AG10803 (cell line): ENCODE measurements around the gene ABL1.

ENCODE experiments used
- DNase-seq: peaks from one replicate; pipeline ENCODE4 v3.0.0; 2010; ENCODE audit warnings: low read depth
- H3K4me3 ChIP-seq: 2 replicates; pipeline ENCODE4 v1.5.1; 2011; ENCODE audit warnings: mild to moderate bottlenecking, low read length, control low read depth
- CTCF ChIP-seq: conservative IDR thresholded peaks from 2 replicates; pipeline ENCODE4 v1.5.1; 2011; ENCODE audit warnings: mild to moderate bottlenecking, low read length, control low read depth, inconsistent platforms

Gene ABL1

GRCh38 chr9:130862747-130863146 is 27.7 kb downstream of the ABL1 start:
- no peak for DNase-seq
- TF ChIP-seq CTCF, result no peak
- no peak overlapping the region for H3K4me3 ChIP-seq

GRCh38 chr9:130864541-130864940 is 29.5 kb downstream of the ABL1 start:
- no peak for DNase-seq
- no peak for TF ChIP-seq CTCF

GRCh38 chr9:130865921-130866320 is 30.9 kb downstream of the ABL1 start:
- no peak for TF ChIP-seq CTCF
- H3K4me3 ChIP-seq, result no peak overlapping the region
- DNase-seq, result no peak

More at GRCh38 chr9:130864541-130864940, 29.5 kb downstream of the ABL1 start:
- no peak overlapping the region for H3K4me3 ChIP-seq

GRCh38 chr9:130866474-130866965 is 31.5 kb downstream of the ABL1 start:
- peak; percentile 86 for DNase-seq
- peak; percentile 85 for TF ChIP-seq CTCF

GRCh38 chr9:130867556-130867955 is 32.5 kb downstream of the ABL1 start:
- no peak for TF ChIP-seq CTCF
- no peak overlapping the region for H3K4me3 ChIP-seq
- DNase-seq, result no peak

More at GRCh38 chr9:130866474-130866965, 31.5 kb downstream of the ABL1 start:
- H3K4me3 ChIP-seq, result peak overlapping the region; percentile 45

- no peak for TF ChIP-seq CTCF
- no peak overlapping the region for H3K4me3 ChIP-seq
These were observed 33.2 kb downstream of the ABL1 start for GRCh38 chr9:130868230-130868629.

GRCh38 chr9:130869250-130869649 is 34.2 kb downstream of the ABL1 start:
- no peak for DNase-seq
- TF ChIP-seq CTCF, result no peak

More at GRCh38 chr9:130868230-130868629, 33.2 kb downstream of the ABL1 start:
- no peak for DNase-seq

More at GRCh38 chr9:130869250-130869649, 34.2 kb downstream of the ABL1 start:
- no peak overlapping the region for H3K4me3 ChIP-seq
